ENCODE data around the gene ZNF275.

GRCh38 chrX:153382563-153383482 lies 48.9 kb downstream of the ZNF275 start:
- TF ChIP-seq TAF1 (IDR thresholded peaks at IDR 0.05; ENCODE audit: low read depth) (no peak), CTCF (IDR thresholded peaks at IDR 0.05; ENCODE audit: poor library complexity, severe bottlenecking) (no peak), POLR2AphosphoS5 (IDR thresholded peaks at IDR 0.05) (no peak)
